RWPE1 (cell line): ENCODE measurements around the gene TXNDC17.

Source experiments
- CTCF ChIA-PET: fragments of 350-600 bp; sonication (Branson Sonifier 250); formaldehyde crosslinking; extraction: SDS; loops from one replicate; lab custom pipeline; 2021; lab: Yijun Ruan, JAX
- POLR2A ChIA-PET: fragments of 400-600 bp; formaldehyde crosslinking; extraction: SDS; loops from one replicate; lab custom pipeline; 2020; ENCODE audit warnings: antibody characterized with exemption; ENCODE audit not compliant: low non-redundant PET; lab: Yijun Ruan, JAX
- DNase-seq: peaks from one replicate; pipeline ENCODE4 v3.0.0; 2012; ENCODE audit warnings: low spot score
- H3K27ac ChIP-seq: fragments of 450-650 bp; 2 replicates; pipeline ENCODE4 v1.5.1; 2017
- TF ChIP-seq, protein P1 (sequence below): fragments of 450-650 bp; conservative IDR thresholded peaks from 2 replicates; pipeline ENCODE4 v1.5.1; 2017; ENCODE audit warnings: low read depth, mild to moderate bottlenecking

The TXNDC17 gene

DNA sequence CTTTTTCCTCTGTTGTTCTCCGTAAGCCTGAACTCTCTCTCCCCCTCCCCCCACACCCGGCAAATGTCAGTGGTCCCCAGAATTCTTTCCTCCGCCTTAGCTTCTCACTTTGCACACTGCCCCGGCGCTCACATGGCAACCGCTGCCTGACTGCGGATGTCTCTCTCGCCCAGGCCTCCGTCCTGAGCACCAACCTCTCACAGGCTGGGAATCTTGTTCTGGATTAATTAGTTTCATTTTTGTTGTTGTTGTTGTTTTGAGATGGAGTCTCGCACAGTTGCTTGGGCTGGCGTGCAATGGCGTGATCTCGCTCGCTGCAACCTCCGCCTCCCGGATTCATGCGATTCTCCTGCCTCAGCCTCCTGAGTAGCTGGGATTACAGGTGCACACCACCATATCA, 27.4 kb downstream of the TXNDC17 start:
- TF ChIP-seq, protein P1, sequence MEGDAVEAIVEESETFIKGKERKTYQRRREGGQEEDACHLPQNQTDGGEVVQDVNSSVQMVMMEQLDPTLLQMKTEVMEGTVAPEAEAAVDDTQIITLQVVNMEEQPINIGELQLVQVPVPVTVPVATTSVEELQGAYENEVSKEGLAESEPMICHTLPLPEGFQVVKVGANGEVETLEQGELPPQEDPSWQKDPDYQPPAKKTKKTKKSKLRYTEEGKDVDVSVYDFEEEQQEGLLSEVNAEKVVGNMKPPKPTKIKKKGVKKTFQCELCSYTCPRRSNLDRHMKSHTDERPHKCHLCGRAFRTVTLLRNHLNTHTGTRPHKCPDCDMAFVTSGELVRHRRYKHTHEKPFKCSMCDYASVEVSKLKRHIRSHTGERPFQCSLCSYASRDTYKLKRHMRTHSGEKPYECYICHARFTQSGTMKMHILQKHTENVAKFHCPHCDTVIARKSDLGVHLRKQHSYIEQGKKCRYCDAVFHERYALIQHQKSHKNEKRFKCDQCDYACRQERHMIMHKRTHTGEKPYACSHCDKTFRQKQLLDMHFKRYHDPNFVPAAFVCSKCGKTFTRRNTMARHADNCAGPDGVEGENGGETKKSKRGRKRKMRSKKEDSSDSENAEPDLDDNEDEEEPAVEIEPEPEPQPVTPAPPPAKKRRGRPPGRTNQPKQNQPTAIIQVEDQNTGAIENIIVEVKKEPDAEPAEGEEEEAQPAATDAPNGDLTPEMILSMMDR = no peak
- CTCF ChIA-PET = no interaction called here
- no peak for DNase-seq
- peak overlapping the region; percentile 91 for H3K27ac ChIP-seq
- POLR2A ChIA-PET = no interaction called here

DNA sequence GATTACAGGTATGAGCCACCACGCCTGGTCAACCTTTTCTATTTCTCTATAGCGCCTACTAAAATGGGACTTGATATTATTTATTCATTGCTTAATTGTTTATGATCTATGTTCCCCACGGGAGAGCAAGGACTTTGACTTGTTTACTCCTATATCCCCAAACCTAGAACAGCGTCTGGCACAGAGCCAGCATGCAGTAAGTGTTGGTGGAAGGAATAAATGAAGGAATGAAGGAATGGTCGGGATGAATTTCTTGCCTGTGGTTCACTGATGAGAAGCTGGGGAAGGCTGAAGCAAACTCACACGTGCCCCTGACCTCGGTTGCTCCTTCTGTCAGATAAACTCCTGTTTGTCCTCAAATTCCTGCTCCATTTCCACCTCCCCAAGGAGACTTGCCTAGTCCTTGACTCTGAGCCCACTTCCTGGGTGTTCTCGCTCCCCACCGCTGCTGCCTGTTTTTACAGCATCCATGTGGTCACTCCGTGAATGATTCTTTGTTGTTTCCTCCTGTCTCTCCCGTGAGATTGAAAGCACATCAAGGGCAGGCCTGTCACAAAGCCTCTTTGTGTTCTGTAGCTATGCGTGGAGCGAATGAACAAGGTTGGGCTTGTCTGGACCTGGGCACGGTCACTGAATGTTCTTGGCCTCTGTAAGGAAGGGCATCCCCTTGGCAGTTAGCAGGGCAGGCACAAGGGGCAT, 28.0 kb downstream of the TXNDC17 start:
- H3K27ac ChIP-seq = peak overlapping the region; percentile 91
- TF ChIP-seq, protein P1 = no peak
- ChIA-PET CTCF (no interaction called here), POLR2A (no interaction called here)
- DNase-seq = no peak

DNA sequence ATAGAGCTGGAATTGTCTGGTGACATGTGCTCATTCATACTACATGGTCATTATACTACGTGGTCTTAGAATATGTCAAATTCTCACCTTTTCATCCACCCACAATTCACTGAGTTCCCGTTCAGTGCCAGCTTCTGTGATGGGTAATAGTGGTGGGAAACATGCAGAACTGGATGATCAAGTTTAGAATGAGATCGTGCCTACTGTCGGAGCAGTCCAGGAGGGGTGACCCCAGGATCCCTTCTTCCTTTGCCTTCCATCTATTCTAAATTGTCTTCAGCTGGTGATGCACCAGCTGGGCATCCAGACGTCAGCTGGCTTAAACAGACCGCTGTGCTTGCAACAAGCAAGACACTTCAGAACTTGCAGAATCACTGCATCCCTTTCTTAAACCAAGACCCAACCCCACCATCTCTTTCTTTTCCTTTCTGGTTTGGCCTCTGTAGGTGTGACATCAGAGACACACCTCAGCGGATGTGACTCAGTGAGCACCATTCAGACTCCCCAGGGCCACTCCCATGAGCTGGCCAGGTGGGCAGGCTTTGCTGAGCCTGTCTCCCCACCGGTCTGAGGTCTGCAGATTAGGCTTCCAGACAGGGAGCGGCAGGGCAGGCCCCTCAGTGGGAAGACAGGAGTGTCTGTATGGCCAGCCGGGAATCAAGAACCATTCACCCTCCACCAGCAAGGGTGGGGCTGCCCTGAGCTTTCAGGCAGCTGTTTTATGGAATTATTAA, 28.8 kb downstream of the TXNDC17 start:
- POLR2A ChIA-PET = interaction anchor here (0.5 to 0.7 kb wide), 3 partner anchors 10 to 19 kb away, joined by 4 to 8 read pairs (median 5); no protein-coding TSS in a partner anchor
- peak; percentile 93 for DNase-seq
- CTCF ChIA-PET = interaction anchor here (0.6 to 1.0 kb wide), 2 partner anchors 31 to 43 kb away, joined by 3 to 4 read pairs; partner anchors contain the start of gene SLC13A5
- peak overlapping the region; percentile 91 for H3K27ac ChIP-seq
- TF ChIP-seq, protein P1 = no peak

DNA sequence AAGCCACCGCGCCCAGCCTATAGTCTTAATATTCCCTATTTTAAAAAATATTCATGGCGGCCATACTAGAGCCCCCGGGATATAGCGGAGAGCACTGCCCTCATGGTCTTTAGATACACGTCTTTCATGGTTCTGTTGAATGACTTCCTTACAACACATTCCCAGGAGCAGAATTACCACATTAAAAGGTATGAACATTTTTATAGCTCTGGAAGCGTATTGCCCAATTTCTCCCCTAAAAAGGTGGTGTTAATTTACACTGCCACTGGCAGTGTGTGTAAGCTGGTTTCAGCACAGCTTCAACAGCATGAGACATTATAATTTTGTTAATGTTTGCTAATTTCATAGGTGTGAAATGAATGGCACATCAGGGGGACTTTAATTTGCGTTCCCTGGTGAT, 29.7 kb downstream of the TXNDC17 start:
- POLR2A ChIA-PET = interaction anchor here (0.7 kb wide), 1 partner anchor 9 kb away, joined by 8 read pairs; no protein-coding TSS in a partner anchor
- H3K27ac ChIP-seq = peak overlapping the region; percentile 91
- CTCF ChIA-PET = interaction anchor here (1.0 kb wide), 1 partner anchor 30 kb away, joined by 3 read pairs; no protein-coding TSS in a partner anchor

DNA sequence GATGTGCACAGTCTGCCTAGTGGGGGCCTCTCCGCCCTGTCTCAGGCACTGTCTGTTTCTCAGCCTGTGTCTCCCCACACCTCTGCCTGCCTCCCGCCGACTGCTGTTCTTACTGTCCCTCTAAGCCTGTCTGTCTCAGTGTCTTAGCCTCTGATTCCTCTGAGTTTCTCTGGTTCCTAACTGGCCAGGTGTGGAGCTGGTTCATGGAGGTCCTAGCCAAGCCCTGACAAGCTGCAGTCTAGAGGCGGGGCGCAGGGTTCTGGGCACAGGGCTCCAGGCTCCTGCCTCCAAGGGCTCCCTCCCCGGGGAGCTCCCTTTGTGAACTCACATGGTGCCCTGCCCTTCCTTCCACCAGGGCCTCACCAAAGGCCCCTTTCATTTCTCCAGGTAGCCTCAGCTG, 30.1 kb downstream of the TXNDC17 start:
- ChIA-PET POLR2A (no interaction called here), CTCF (no interaction called here)
- H3K27ac ChIP-seq = peak overlapping the region; percentile 91
- TF ChIP-seq, protein P1 = no peak
- no peak for DNase-seq

More for the DNA sequence above, 29.7 kb downstream of the TXNDC17 start:
- DNase-seq = no peak
- TF ChIP-seq, protein P1 = no peak

DNA sequence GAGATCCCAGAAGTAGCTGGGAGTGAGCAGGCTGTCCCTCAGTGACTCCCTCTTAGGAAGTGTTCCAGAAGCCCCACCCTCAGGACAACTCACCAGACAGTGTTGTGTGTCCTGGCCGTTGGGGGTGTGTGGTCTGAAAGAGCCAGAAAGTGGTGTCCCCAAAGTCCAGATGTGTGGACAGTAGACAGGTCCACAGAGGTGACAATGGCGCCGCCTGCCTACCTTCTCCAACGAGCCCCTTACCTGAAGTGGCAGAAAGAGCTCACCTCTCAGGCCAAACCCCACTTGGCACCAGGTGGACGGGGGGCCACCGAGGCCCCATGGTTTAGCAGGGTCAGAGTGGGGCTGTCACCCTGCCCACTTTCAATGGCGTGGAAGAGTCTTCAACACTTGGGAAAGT, 30.6 kb downstream of the TXNDC17 start:
- TF ChIP-seq, protein P1 = no peak
- ChIA-PET POLR2A (no interaction called here), CTCF (no interaction called here)
- H3K27ac ChIP-seq = peak overlapping the region; percentile 91
- no peak for DNase-seq
